PC-3 (cell line): ENCODE results near the gene MOB4.

Experiments
- CTCF ChIP-seq: fragments of 300-600 bp; sonication (generic); conservative IDR thresholded peaks from 2 replicates; pipeline ENCODE4 v1.5.1; 2017; ENCODE audit warnings: antibody characterized with exemption, low read depth, mild to moderate bottlenecking, low read length
- EZH2 ChIP-seq: fragments of 300-600 bp; sonication (generic); IDR thresholded peaks from one replicate; pipeline ENCODE4 v1.6.1; 2017; ENCODE audit warnings: antibody characterized with exemption, mild to moderate bottlenecking, low read length; ENCODE audit not compliant: unreplicated experiment

- no peak for TF ChIP-seq CTCF
- TF ChIP-seq EZH2, result no peak
Measured at GRCh38 chr2:197571627-197572271, 55.9 kb downstream of the MOB4 start.
